ENCODE measurements around the gene TARS3. TPM values are rescaled to one million over a fixed set of nuclear protein-coding genes. Genes with fewer than 3 reads are reported as not detected.

TARS3 gene
- total RNA-seq, 1 donor from 2014 or later: 17.1 TPM

DNA sequence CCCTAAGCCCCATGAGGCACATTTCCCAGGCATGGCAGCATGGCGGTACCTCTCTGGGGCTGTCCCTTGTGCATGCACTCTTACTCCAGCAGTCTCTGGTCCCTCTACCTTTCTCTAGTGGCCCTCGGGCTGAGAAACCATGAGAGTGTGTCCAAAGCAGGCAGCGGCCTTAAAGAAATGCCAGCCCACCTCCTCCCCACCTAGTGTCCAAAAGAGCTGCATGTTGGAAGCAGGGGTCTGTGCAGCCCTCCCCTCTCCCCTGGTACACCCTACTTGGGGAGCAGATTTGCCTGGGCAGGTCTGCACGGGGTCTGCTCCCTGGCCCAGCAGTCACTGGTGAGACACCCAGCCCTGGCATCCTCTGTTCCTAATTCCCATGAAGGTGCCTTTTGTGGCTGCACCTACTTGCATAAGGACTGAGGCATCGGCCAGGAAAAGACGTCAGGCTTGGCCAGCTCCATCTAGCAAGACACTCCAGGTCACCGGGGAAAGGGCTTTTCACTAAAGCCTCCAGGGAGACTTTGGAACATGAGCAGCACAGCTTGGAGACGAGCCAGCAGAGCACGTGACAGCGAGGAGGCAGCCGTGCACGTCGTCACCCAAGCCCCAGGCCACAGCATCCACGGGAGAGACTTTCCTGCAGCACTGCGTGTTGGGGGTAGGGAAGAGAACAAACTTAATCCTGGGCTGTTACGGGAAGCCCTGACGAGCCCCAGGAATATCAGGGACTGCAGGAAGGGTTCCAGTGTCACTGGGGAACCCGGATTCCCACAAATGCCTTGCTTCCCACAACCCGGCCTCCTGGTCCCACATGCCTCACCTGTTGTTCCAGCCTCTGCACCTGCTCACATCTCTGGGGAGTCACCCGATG lies 110.9 kb downstream of the TARS3 start:
- Mint-ChIP-seq H3K27ac (peak overlapping the region; percentile 33), H3K36me3 (no peaks in the 10 kb centered on the region), H3K27me3 (peaks cover 7% of the 10 kb centered on the region), H3K9me3 (no peaks in the 10 kb centered on the region), H3K4me3 (peak overlapping the region; percentile 57), H3K4me1 (ENCODE audit: unreplicated experiment) (peaks cover 33% of the 10 kb centered on the region)
- no peak for DNase-seq (ENCODE audit: extremely low spot score, unreplicated experiment)
- TF ChIP-seq, protein P1, sequence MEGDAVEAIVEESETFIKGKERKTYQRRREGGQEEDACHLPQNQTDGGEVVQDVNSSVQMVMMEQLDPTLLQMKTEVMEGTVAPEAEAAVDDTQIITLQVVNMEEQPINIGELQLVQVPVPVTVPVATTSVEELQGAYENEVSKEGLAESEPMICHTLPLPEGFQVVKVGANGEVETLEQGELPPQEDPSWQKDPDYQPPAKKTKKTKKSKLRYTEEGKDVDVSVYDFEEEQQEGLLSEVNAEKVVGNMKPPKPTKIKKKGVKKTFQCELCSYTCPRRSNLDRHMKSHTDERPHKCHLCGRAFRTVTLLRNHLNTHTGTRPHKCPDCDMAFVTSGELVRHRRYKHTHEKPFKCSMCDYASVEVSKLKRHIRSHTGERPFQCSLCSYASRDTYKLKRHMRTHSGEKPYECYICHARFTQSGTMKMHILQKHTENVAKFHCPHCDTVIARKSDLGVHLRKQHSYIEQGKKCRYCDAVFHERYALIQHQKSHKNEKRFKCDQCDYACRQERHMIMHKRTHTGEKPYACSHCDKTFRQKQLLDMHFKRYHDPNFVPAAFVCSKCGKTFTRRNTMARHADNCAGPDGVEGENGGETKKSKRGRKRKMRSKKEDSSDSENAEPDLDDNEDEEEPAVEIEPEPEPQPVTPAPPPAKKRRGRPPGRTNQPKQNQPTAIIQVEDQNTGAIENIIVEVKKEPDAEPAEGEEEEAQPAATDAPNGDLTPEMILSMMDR (conservative IDR thresholded peaks at IDR 0.05): no peak

DNA sequence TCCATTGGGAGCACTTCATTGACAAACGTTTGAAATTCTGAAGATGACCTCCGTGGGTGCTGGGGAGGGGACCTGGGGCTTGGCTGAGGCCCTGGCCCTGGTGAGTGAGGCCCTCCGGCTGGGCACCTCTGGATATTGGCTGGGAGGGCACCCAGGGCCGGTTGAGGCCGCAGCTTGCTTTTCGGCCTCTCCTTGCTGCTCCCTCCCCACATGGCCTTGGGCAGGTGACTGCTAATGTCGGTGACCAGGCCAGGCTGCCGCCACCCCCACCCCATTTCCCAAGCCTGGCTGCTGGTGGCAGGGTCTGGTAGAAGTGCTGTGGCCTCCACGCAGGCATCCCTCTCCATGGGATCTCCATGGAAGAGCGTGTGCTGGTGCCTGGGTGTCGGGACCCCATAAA lies 111.6 kb downstream of the TARS3 start:
- Mint-ChIP-seq H3K27ac (no peak overlapping the region), H3K4me3 (no peak overlapping the region), H3K4me1 (ENCODE audit: unreplicated experiment) (peaks cover 36% of the 10 kb centered on the region), H3K9me3 (no peaks in the 10 kb centered on the region), H3K27me3 (peaks cover 7% of the 10 kb centered on the region), H3K36me3 (no peaks in the 10 kb centered on the region)
- TF ChIP-seq, protein P1 (conservative IDR thresholded peaks at IDR 0.05): no peak
- DNase-seq (ENCODE audit: extremely low spot score, unreplicated experiment): no peak

DNA sequence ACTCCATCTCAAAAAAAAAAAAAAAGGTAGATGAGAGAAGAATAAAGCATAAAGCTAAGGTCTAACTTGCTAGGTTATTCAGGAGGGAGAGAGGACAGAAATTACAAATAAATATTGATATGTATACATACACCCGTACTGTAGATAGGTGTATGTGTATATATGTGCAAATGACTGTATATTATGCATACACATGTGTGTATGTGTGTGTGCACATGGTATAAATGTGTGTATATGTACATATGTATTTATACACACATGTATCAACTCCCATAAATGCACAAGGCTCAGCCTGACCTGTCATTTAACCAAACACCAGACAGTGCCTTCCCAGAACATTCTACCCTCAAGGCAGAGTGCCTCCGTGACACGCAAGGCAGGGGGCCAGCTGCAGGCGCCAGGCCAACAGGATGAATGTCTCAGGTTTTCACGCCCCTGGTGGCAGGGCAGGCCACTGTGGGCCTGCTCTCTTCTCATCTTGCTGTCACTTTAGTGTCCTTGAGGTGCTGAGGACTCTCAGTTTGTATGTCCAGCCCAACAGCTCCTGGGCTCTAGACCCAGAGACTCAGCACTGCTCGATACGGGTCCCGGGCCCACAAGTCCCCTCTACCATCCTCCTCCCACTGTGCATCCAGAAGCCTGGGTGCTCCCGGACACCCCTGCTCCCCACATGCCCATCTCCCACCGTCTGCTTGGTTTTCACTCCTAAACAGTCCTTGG lies 112.5 kb downstream of the TARS3 start:
- no peaks in the 10 kb centered on the region for H3K36me3 Mint-ChIP-seq
- H3K4me1 Mint-ChIP-seq (ENCODE audit: unreplicated experiment): peaks cover 31% of the 10 kb centered on the region
- no peak for DNase-seq (ENCODE audit: extremely low spot score, unreplicated experiment)
- H3K27me3 Mint-ChIP-seq: peaks cover 7% of the 10 kb centered on the region
- H3K9me3 Mint-ChIP-seq: no peaks in the 10 kb centered on the region
- TF ChIP-seq, protein P1 (conservative IDR thresholded peaks at IDR 0.05): no peak
- H3K4me3 Mint-ChIP-seq: no peak overlapping the region
- H3K27ac Mint-ChIP-seq: no peak overlapping the region

DNA sequence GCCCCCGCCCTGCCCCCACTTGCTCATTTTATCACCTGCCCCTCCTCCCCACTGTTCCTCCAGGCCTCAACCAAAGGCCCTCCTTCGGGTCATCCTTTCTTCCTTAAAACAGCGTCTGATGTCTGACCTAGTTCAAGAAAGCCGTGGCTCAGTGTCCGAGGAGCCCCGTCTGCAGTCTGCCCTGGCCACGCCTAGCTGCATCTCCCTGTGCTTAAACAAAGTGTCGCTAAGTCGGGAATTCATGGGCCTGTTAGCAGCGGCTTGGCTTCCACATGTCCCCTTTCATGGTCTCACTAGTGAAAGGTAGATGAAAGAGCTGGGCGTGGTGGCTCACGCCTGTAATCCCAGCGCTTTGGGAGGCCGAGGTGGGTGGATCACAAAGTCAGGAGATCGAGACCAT lies 113.3 kb downstream of the TARS3 start:
- no peak overlapping the region for H3K4me3 Mint-ChIP-seq
- TF ChIP-seq, protein P1 (conservative IDR thresholded peaks at IDR 0.05): no peak
- no peaks in the 10 kb centered on the region for H3K9me3 Mint-ChIP-seq
- peaks cover 23% of the 10 kb centered on the region for H3K4me1 Mint-ChIP-seq (ENCODE audit: unreplicated experiment)
- peaks cover 7% of the 10 kb centered on the region for H3K27me3 Mint-ChIP-seq
- no peak overlapping the region for H3K27ac Mint-ChIP-seq
- DNase-seq (ENCODE audit: extremely low spot score, unreplicated experiment): no peak
- no peaks in the 10 kb centered on the region for H3K36me3 Mint-ChIP-seq

DNA sequence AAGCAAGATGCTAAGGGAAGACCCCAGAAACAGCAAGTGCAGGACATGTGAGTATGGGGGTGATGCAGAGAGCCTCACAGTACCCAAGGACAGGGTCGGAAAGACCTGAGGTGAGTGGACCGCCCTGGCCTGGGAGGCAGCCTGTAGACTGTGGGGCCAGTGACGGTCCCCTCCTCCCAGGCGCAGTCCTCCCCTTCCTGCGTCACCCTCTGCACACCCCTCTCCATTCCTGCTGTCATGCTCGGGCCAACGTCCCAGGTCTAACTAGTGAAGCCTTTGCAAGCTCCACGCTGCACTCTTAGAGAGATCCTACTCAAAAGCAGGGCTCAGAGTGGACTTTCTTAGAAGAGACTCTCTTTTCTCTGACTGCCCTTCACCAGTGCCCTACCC lies 113.7 kb downstream of the TARS3 start:
- Mint-ChIP-seq H3K9me3 (no peaks in the 10 kb centered on the region), H3K4me3 (no peak overlapping the region), H3K4me1 (ENCODE audit: unreplicated experiment) (peaks cover 19% of the 10 kb centered on the region), H3K36me3 (no peaks in the 10 kb centered on the region), H3K27me3 (peaks cover 7% of the 10 kb centered on the region), H3K27ac (no peak overlapping the region)
- TF ChIP-seq, protein P1 (conservative IDR thresholded peaks at IDR 0.05): no peak
- DNase-seq (ENCODE audit: extremely low spot score, unreplicated experiment): no peak

Data from type B pancreatic cell (in vitro differentiated cells).